ENCODE data around the gene MANSC4.
A peak's percentile ranks its signal among the peaks of the same experiment; 100 is the strongest.

DNA sequence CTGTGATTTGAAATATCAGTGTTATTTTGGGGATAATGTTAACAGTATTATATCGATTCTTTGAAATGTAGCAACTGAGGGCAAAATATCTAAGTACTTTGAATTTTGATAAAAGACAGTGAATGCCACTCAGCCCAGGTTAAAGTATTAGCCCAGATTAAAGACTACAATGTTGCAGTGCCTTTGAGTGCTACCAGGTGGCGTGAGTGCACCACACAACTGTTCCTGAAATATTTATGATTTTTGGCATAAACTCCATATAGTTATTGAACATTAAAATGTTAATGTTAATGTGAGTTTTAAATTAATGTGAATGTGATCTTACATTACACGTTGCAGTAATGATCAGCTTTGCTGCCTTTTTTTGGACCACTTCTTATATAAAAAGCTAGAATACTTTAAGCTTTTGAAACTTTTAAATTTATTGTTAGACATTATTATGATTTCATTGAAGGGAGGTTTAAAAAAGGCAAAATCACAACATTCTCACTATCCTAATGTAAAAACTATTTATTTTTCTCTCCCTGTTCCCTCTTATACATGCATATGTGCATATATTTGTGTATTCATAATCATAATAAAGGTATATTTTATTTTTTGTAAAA lies 46.9 kb downstream of the MANSC4 start:
- no peak for TF ChIP-seq EP300 (IDR thresholded peaks at IDR 0.05; ENCODE audit: low read length)
- no peak for TF ChIP-seq NCOA6 (IDR thresholded peaks at IDR 0.05)
- TF ChIP-seq BDP1 (IDR thresholded peaks at IDR 0.05; ENCODE audit: insufficient read depth, insufficient read length), result no peak
- TF ChIP-seq POLR2AphosphoS5 (IDR thresholded peaks at IDR 0.05; ENCODE audit: control insufficient read depth, insufficient read depth, low read depth, low read length), result no peak
- TF ChIP-seq, protein P1, sequence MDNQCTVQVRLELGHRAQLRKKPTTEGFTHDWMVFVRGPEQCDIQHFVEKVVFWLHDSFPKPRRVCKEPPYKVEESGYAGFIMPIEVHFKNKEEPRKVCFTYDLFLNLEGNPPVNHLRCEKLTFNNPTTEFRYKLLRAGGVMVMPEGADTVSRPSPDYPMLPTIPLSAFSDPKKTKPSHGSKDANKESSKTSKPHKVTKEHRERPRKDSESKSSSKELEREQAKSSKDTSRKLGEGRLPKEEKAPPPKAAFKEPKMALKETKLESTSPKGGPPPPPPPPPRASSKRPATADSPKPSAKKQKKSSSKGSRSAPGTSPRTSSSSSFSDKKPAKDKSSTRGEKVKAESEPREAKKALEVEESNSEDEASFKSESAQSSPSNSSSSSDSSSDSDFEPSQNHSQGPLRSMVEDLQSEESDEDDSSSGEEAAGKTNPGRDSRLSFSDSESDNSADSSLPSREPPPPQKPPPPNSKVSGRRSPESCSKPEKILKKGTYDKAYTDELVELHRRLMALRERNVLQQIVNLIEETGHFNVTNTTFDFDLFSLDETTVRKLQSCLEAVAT (IDR thresholded peaks at IDR 0.05), result no peak
- TF ChIP-seq, protein P2, sequence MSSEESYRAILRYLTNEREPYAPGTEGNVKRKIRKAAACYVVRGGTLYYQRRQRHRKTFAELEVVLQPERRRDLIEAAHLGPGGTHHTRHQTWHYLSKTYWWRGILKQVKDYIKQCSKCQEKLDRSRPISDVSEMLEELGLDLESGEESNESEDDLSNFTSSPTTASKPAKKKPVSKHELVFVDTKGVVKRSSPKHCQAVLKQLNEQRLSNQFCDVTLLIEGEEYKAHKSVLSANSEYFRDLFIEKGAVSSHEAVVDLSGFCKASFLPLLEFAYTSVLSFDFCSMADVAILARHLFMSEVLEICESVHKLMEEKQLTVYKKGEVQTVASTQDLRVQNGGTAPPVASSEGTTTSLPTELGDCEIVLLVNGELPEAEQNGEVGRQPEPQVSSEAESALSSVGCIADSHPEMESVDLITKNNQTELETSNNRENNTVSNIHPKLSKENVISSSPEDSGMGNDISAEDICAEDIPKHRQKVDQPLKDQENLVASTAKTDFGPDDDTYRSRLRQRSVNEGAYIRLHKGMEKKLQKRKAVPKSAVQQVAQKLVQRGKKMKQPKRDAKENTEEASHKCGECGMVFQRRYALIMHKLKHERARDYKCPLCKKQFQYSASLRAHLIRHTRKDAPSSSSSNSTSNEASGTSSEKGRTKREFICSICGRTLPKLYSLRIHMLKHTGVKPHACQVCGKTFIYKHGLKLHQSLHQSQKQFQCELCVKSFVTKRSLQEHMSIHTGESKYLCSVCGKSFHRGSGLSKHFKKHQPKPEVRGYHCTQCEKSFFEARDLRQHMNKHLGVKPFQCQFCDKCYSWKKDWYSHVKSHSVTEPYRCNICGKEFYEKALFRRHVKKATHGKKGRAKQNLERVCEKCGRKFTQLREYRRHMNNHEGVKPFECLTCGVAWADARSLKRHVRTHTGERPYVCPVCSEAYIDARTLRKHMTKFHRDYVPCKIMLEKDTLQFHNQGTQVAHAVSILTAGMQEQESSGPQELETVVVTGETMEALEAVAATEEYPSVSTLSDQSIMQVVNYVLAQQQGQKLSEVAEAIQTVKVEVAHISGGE (CRISPR knock-in tag; IDR thresholded peaks at IDR 0.05), result no peak
- no peak for TF ChIP-seq SREBF2 (CRISPR knock-in tag; IDR thresholded peaks at IDR 0.05)
- no peak for TF ChIP-seq ETV6 (IDR thresholded peaks at IDR 0.05; ENCODE audit: borderline replicate concordance in 1 of 2, low read depth in 2 of 2, low read length in 1 of 2)
- no peak for TF ChIP-seq ETV6 (CRISPR knock-in tag; IDR thresholded peaks at IDR 0.05; ENCODE audit: borderline replicate concordance)
- no peak for TF ChIP-seq RUNX1 (IDR thresholded peaks at IDR 0.05; ENCODE audit: low read depth)
- TF ChIP-seq, protein P3, sequence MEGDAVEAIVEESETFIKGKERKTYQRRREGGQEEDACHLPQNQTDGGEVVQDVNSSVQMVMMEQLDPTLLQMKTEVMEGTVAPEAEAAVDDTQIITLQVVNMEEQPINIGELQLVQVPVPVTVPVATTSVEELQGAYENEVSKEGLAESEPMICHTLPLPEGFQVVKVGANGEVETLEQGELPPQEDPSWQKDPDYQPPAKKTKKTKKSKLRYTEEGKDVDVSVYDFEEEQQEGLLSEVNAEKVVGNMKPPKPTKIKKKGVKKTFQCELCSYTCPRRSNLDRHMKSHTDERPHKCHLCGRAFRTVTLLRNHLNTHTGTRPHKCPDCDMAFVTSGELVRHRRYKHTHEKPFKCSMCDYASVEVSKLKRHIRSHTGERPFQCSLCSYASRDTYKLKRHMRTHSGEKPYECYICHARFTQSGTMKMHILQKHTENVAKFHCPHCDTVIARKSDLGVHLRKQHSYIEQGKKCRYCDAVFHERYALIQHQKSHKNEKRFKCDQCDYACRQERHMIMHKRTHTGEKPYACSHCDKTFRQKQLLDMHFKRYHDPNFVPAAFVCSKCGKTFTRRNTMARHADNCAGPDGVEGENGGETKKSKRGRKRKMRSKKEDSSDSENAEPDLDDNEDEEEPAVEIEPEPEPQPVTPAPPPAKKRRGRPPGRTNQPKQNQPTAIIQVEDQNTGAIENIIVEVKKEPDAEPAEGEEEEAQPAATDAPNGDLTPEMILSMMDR (IDR thresholded peaks at IDR 0.05 in 2 of 3, conservative IDR thresholded peaks at IDR 0.05 in 1 of 3; ENCODE audit: insufficient read depth in 2 of 3, low read depth in 1 of 3, low read length in 3 of 3), result peak; percentile 75 to 89 (median 80)

Data from K562 (cell line).